AG08395 (cell line): ENCODE results near the gene SREBF2.

Experiments used
- DNase-seq: peaks from one replicate; pipeline ENCODE4 v3.0.0; 2012; ENCODE audit warnings: mixed read lengths, low spot score

Gene SREBF2

GRCh38 chr22:41922940-41923594, 90.2 kb downstream of the SREBF2 start:
- DNase-seq: no peak

DNA sequence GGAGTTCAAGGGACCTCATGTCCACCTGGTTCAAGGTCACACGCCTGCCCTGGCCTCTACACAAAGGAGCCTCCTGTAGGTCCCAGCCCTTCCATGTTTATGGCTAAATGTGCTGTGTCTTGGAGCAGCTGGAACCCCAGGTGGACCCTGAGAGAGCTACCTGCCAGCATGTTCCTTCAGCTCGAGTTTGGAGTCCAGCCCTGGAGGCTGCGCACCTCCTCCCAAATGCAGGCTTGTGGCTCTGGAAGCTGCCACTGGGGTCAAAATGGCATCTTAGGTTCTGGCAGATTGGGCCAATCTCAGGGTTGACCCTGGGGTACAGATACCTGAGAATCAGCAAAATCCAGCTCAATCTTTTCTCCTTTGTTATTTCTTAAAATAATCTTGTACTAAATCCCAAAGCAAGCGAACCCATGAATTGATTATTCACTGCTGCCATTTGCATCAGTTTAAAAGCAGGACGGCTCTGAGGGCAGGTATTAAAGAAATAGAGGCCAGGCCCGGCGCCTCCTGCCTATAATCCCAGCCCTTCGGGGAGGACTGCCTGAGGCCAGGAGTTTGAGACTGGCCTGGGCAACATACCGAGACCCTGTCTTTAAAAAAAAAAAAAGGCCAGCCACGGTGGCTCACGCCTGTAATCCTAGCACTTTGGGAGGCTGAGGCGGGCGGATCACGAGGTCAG, 90.8 kb downstream of the SREBF2 start:
- no peak for DNase-seq

- peak; percentile 61 for DNase-seq
These were observed 93.0 kb downstream of the SREBF2 start for GRCh38 chr22:41925783-41926460.

DNA sequence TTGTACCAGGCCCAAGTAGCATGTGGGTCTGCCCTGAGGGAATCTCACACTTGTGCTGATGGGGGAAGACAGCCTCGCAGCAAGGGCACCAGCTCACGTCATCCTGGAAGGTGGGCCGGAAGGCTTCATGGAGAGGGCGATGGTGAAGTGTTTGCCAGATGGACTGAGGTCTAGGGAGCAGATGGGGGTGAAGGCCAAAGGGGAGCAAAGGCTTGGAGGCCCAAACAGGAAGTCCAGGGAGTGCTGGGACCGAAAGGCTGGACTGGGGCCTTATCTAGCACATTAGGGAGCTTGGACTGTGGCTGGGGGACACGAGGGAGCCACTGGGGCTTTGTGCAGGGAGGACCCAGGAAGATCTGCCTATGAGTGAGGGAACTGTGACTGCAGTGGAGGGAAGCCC, 94.9 kb downstream of the SREBF2 start:
- DNase-seq: no peak

GRCh38 chr22:41928593-41929417, 95.9 kb downstream of the SREBF2 start:
- no peak for DNase-seq

GRCh38 chr22:41929418-41929810, 96.5 kb downstream of the SREBF2 start:
- DNase-seq: no peak

- no peak for DNase-seq
These were observed 98.9 kb downstream of the SREBF2 start for GRCh38 chr22:41931701-41932269.

- no peak for DNase-seq
These were observed 99.4 kb downstream of the SREBF2 start for GRCh38 chr22:41932353-41932752.

DNA sequence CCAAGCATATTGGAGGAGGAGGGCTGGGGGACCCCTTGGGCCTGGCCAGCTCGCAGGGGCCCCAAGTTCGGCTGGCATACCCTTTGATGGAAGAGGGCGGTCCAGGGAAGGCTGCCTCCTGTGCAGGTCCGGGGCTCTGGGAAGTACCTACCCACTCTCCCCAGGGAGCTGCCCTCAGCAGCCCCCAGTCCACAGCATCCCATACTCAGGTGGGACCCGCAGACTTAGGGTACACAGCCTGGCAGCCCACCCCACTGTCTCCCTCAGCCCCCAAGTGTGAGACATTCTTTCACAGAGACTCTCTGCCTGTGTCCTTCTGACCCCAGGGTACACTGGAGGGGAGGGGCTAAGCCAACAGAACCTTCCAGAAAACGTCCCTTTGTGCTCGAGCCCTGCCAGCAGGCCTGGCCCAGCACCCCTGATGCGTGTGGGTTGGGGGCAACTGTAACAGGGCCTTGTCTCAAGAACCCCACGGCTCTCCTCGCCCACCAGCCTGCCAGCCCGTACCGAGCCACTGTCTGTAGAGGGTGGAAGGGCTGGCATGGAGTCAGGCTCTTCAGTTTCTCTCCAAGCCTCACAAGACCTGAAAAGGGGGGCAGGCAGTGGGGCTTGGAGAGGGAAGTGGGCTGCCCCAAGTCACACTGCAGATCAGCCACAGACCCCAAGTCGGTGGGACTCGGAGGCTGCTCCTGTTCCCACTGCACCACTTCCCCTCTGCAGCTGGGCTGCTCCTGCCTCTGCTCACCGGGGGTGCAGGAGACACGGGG, 100.7 kb downstream of the SREBF2 start:
- DNase-seq: no peak

GRCh38 chr22:41934284-41935014, 101.5 kb downstream of the SREBF2 start:
- DNase-seq: no peak

- no peak for DNase-seq
These were observed 102.1 kb downstream of the SREBF2 start for GRCh38 chr22:41935015-41935351.

DNA sequence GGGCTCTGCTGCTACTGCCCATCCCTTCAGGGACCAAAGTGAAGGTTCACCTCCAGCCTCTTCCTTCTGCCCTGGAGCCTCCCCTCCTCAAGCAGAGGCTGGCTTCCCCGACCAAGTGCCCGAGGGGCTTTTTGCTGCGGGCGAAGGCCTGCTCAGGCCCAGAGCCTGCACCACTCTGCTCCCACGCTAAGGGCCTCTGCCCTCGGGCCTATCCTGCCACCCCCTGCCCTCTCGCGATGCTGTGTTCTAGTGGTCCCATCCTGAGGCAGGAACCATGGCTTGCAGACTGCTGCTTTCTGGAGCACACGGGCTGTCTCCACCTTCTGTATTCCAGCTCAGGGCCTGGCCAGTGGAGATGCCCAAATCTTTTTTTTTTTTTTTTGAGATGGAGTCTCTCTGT, 102.6 kb downstream of the SREBF2 start:
- no peak for DNase-seq

DNA sequence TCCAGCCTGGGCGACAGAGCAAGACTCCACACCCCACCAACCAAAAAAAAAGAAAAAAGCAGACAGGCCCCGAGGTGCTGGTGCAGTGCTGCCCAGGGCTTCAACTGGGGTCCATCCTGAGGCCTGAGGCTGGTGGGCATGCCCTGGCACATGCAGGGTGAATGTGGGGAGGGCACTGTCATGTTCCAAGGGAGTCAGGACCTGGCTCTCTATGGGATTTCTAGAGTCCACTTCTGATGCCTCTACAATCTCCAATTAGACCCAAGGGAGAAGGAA, 103.9 kb downstream of the SREBF2 start:
- no peak for DNase-seq

- DNase-seq: no peak
These were observed 107.3 kb downstream of the SREBF2 start for GRCh38 chr22:41939981-41940831.

GRCh38 chr22:41940832-41941765, 108.2 kb downstream of the SREBF2 start:
- DNase-seq: peak; percentile 85

GRCh38 chr22:41943661-41944209, 110.8 kb downstream of the SREBF2 start:
- no peak for DNase-seq

- peak; percentile 96 for DNase-seq
These were observed 113.9 kb downstream of the SREBF2 start, which contains the start of gene CENPM for GRCh38 chr22:41946629-41947423. CENPM (minus strand) TSS chr22:41947152; CDS start chr22:41947076, 76 bp downstream.
